Brain microvascular endothelial cell (primary cell): ENCODE results near the gene TMEM51.

ENCODE experiments used
- DNase-seq: peaks from one replicate; pipeline ENCODE4 v3.0.0-alpha.2; 2020
- H3K27ac ChIP-seq: fragments of 250-450 bp; sonication (Bioruptor Pico); 2 replicates; pipeline ENCODE4 v1.5.1; 2020; ENCODE audit warnings: mild to moderate bottlenecking, moderate library complexity
- H3K27me3 ChIP-seq: fragments of 250-450 bp; sonication (Bioruptor Pico); replicated peaks from 2 replicates; pipeline ENCODE4 v1.5.1; 2020; ENCODE audit warnings: mild to moderate bottlenecking
- H3K36me3 ChIP-seq: fragments of 250-450 bp; sonication (Bioruptor Pico); replicated peaks from 2 replicates; pipeline ENCODE4 v1.5.1; 2020; ENCODE audit warnings: mild to moderate bottlenecking
- H3K4me3 ChIP-seq: 2 replicates; pipeline ENCODE4 v1.5.1; 2011; ENCODE audit warnings: low read depth, mild to moderate bottlenecking, control low read depth, low read length, moderate library complexity
- in situ Hi-C: cut with HindIII; loops from 2 replicates; pipeline ENCODE4 v1.10.0; 2017; ENCODE audit warnings: low sequenced_read_pairs, low pct_ligation_motif_present
- TF ChIP-seq, protein P1 (sequence below): IDR thresholded peaks from 2 replicates; pipeline ENCODE4 v1.5.1; 2011; ENCODE audit warnings: low read depth, mild to moderate bottlenecking, moderate library complexity, low read length, control low read depth, inconsistent platforms; ENCODE audit errors: missing control alignments

Gene TMEM51, protein sequence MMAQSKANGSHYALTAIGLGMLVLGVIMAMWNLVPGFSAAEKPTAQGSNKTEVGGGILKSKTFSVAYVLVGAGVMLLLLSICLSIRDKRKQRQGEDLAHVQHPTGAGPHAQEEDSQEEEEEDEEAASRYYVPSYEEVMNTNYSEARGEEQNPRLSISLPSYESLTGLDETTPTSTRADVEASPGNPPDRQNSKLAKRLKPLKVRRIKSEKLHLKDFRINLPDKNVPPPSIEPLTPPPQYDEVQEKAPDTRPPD

DNA sequence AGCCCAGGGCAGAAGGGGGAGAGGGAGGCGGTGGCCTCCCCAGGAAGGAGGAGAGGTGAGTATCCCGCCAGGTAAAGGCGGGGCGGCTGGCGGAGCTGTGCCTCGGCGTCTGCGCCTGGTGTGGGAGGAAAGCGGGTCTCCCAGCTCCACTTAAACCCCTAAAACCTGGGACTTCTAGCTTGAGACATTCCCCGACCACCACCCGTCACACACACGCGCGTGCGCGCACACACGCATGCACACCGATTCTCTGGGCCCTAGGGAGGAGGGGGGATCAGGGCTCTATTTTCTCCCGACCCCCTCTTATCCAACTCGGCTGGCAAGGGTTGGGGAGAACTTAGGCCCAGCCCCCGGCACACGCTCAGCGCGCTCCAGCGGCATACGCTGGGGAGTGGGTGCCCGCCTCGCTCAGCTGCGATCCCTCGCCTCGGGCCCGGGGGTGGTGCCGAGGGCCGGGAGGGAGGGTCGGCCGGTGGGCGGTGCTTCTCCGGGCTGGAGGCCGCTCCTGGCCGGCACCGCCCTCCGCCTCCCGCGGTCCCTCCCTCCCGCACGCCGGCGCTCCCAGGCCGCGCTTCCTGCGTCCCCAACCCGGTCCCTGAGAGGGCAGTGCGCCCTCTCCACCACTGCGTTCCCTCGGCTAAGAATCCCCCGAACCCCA lies at the start of gene TMEM51:
Gene TMEM51 (plus strand): TSS at position 564 of the 658 bp plus-strand sequence. CDS start 61,341 bp downstream, outside the sequence.
- Histone ChIP-seq H3K27me3 (no peaks in the 10 kb centered on the region), H3K27ac (peak within 1 kb of the TSS; percentile 38), H3K4me3 (peak within 1 kb of the TSS; percentile 60), H3K36me3 (no peaks in the 10 kb centered on the region)
- in situ Hi-C loops: no loop called here
- peak; percentile 19 for DNase-seq
- TF ChIP-seq, protein P1, sequence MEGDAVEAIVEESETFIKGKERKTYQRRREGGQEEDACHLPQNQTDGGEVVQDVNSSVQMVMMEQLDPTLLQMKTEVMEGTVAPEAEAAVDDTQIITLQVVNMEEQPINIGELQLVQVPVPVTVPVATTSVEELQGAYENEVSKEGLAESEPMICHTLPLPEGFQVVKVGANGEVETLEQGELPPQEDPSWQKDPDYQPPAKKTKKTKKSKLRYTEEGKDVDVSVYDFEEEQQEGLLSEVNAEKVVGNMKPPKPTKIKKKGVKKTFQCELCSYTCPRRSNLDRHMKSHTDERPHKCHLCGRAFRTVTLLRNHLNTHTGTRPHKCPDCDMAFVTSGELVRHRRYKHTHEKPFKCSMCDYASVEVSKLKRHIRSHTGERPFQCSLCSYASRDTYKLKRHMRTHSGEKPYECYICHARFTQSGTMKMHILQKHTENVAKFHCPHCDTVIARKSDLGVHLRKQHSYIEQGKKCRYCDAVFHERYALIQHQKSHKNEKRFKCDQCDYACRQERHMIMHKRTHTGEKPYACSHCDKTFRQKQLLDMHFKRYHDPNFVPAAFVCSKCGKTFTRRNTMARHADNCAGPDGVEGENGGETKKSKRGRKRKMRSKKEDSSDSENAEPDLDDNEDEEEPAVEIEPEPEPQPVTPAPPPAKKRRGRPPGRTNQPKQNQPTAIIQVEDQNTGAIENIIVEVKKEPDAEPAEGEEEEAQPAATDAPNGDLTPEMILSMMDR: no peak

DNA sequence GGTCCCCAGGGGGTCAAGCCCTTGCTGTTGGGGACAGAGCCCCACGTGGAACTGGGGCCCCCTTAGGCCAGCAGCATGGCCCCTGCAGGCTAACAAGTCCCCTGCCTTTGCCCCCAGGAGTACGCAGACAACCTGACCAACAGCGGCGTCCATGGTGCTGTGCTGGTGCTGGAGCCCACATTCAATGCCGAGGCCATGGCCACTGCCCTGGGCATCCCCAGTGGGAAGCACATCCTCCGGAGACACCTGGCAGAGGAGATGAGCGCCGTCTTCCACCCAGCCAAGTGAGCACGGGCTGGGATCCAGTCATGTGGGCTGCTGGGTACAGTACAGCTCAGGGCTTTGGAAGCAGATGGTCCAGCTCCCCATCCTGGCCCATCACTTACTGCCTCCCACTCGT lies 49.6 kb upstream of the TMEM51 start:
- H3K36me3 ChIP-seq: no peaks in the 10 kb centered on the region
- no peak overlapping the region for H3K4me3 ChIP-seq
- peaks cover 4% of the 10 kb centered on the region for H3K27me3 ChIP-seq
- H3K27ac ChIP-seq: no peak overlapping the region
- DNase-seq: no peak
- in situ Hi-C loops: no loop called here
- TF ChIP-seq, protein P1: no peak

DNA sequence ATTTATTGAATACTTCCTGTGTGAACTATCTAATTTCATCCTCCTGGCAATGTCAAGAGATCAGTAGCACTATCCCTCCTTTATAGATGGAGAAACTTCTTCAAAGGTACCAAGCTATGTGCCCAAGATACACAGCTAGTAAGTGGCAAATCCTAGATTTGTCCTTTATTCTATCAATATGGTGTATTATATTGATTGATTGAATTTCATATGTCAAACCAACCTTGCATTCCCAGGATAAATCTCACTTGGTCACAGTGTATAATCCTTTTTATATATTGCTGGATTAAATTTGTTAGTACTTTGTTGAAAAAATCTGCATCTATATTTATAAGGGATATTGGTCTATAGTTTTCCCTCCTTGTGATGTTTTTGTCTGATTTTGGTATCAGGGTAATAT lies 48.8 kb upstream of the TMEM51 start:
- H3K4me3 ChIP-seq: no peak overlapping the region
- in situ Hi-C loops: no loop called here
- TF ChIP-seq, protein P1: no peak
- H3K27me3 ChIP-seq: peaks cover 4% of the 10 kb centered on the region
- DNase-seq: no peak
- H3K36me3 ChIP-seq: no peaks in the 10 kb centered on the region
- H3K27ac ChIP-seq: no peak overlapping the region

DNA sequence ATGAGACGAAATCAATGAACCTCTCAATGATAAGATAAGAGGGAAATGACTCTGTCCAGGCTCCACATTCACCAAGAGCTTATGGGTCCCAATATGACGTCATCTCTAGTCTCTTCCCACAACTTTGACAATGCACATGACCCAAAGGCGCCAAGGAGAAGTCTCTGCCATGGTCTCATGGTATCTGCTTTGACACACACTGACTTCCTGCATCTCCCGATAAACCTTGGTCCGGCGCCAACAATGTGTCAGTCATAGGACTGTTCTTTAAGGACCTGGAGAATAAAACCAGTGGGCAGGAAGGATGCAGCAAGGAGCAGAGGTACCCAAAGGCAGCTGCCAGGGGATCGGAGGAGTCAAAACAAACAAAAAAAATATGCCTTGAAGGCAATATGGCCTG lies 46.9 kb upstream of the TMEM51 start:
- TF ChIP-seq, protein P1: no peak
- in situ Hi-C loops: no loop called here
- peak; percentile 18 for DNase-seq

DNA sequence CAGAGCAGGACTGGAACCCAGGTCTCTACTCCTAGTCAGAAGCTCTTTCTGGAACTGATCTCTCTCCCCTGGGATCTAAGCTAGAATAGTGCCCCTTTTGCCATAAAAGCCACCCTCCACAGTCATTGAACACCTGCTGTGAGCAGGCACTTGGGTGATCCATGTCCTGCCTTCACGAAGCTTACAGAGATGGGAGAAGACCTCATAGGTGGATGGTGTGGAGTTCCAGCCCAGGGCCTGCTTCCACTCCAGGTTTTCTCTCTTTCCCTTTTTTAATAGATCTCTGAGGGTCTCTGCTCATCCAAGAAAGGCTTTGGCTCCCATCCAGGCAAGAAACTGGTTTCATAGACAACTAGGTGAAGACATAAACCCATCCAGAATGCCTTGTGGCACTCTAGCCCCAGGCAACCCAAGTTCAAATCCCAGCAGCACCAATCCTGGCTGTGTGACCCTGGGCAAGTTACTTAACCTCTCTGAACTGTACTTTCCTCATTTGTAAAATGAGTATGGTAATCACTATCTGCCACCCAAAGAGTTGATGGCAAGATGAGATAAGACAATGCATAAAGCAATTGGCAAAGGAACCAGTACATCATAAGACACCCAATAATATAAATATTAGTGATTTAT lies 46.4 kb upstream of the TMEM51 start:
- H3K4me3 ChIP-seq: no peak overlapping the region
- H3K27ac ChIP-seq: no peak overlapping the region
- no peaks in the 10 kb centered on the region for H3K36me3 ChIP-seq
- in situ Hi-C loops: no loop called here
- H3K27me3 ChIP-seq: no peaks in the 10 kb centered on the region
- no peak for DNase-seq
- TF ChIP-seq, protein P1: no peak

More for the DNA sequence above, 46.9 kb upstream of the TMEM51 start:
- no peaks in the 10 kb centered on the region for H3K36me3 ChIP-seq
- no peak overlapping the region for H3K4me3 ChIP-seq
- no peaks in the 10 kb centered on the region for H3K27me3 ChIP-seq
- no peak overlapping the region for H3K27ac ChIP-seq
